Measurements from ENCODE around the gene TSPAN14. TPM values are rescaled to one million over a fixed set of nuclear protein-coding genes. Genes with fewer than 3 reads are reported as not detected.
"Not testable (repeated sequence)": the region's sequence is repeated elsewhere in the genome, so short reads cannot be mapped to it uniquely, and the experiment has no call there.

Gene TSPAN14
- polyA plus RNA-seq, 3 donors: 123 to 160 (median 146) TPM

- DNase-seq: no peak
- peaks cover 86% of the 10 kb centered on the region for H4K20me1 ChIP-seq (ENCODE audit: insufficient read depth, low read length)
- Mint-ChIP-seq H3K27ac (peak overlapping the region in 5 of 7 donors; percentile 20 to 71 (median 54)), H3K4me1 (peaks cover 73% of the 10 kb centered on the region), H3K27me3 (ENCODE audit: low read depth in 3 of 3) (peaks cover 0 to 5% (median 0%) of the 10 kb centered on the region in 3 donors), H3K36me3 (peaks cover 60 to 81% of the 10 kb centered on the region in 2 donors), H3K9me3 (peaks cover 0 to 6% (median 0%) of the 10 kb centered on the region in 7 donors), H3K4me3 (no peak overlapping the region)
- no peak overlapping the region for H3K4me3 ChIP-seq (replicated peaks in 1 of 3; ENCODE audit: low read depth in 2 of 3, low read length in 3 of 3)
- no peak for TF ChIP-seq CTCF (IDR thresholded peaks at IDR 0.05)
- H3K4me1 ChIP-seq (ENCODE audit: control insufficient read depth in 1 of 2, insufficient read depth in 2 of 2, low read length in 2 of 2): peaks cover 25 to 37% of the 10 kb centered on the region in 2 donors
- no peaks in the 10 kb centered on the region for H3K9me3 ChIP-seq (replicated peaks in 1 of 2; ENCODE audit: control insufficient read depth in 1 of 2, insufficient read depth in 1 of 2, low read length in 2 of 2)
- WGBS (ENCODE audit: insufficient coverage): 100% methylated on average over 1 of the region's 1 CpG
- H3K27ac ChIP-seq (ENCODE audit: low read depth in 1 of 2, low read length in 2 of 2): peak overlapping the region in 1 of 2 donors; percentile 78
- no peak overlapping the region for H3K4me2 ChIP-seq (replicated peaks; ENCODE audit: extremely low read depth, low read length, poor library complexity, severe bottlenecking)
- H2AFZ ChIP-seq (ENCODE audit: insufficient read depth, low read depth, low read length, poor library complexity, severe bottlenecking): no peak overlapping the region
- no peaks in the 10 kb centered on the region for H3K27me3 ChIP-seq (ENCODE audit: control insufficient read depth in 2 of 2, insufficient read depth in 2 of 2, low read length in 2 of 2)
- peaks cover 12 to 42% of the 10 kb centered on the region in 2 donors for H3K36me3 ChIP-seq (replicated peaks in 1 of 2; ENCODE audit: control insufficient read depth in 1 of 2, insufficient read depth in 2 of 2, low read length in 2 of 2)
- H3K9ac ChIP-seq (ENCODE audit: insufficient read depth, low read length, poor library complexity, severe bottlenecking): no peak overlapping the region
- H3K79me2 ChIP-seq (ENCODE audit: insufficient read depth, low read length): peaks cover 88% of the 10 kb centered on the region
- intact Hi-C loops (cut with micrococcal nuclease): loop anchor here in 1 of 2 donors (1.0 kb wide), 1 partner anchor 29 kb away; no protein-coding TSS in a partner anchor
These were observed 22.6 kb downstream of the TSPAN14 start for GRCh38 chr10:80476685-80477084.

GRCh38 chr10:80477813-80478212 is 23.7 kb downstream of the TSPAN14 start:
- no peak overlapping the region for H3K4me2 ChIP-seq (replicated peaks; ENCODE audit: extremely low read depth, low read length, poor library complexity, severe bottlenecking)
- peaks cover 86% of the 10 kb centered on the region for H4K20me1 ChIP-seq (ENCODE audit: insufficient read depth, low read length)
- Mint-ChIP-seq H3K27ac (peak overlapping the region in 5 of 7 donors; percentile 20 to 64 (median 51)), H3K27me3 (ENCODE audit: low read depth in 3 of 3) (no peaks in the 10 kb centered on the region), H3K36me3 (peaks cover 52 to 78% of the 10 kb centered on the region in 2 donors), H3K9me3 (peaks cover 0 to 6% (median 0%) of the 10 kb centered on the region in 7 donors), H3K4me1 (peaks cover 69% of the 10 kb centered on the region), H3K4me3 (no peak overlapping the region)
- no peaks in the 10 kb centered on the region for H3K9me3 ChIP-seq (replicated peaks in 1 of 2; ENCODE audit: control insufficient read depth in 1 of 2, insufficient read depth in 1 of 2, low read length in 2 of 2)
- H3K79me2 ChIP-seq (ENCODE audit: insufficient read depth, low read length): peaks cover 88% of the 10 kb centered on the region
- intact Hi-C loops (cut with micrococcal nuclease): loop anchor here in 1 of 2 donors (1.0 kb wide), 1 partner anchor 31 kb away; no protein-coding TSS in a partner anchor
- no peak overlapping the region for H3K9ac ChIP-seq (ENCODE audit: insufficient read depth, low read length, poor library complexity, severe bottlenecking)
- no peak overlapping the region for H2AFZ ChIP-seq (ENCODE audit: insufficient read depth, low read depth, low read length, poor library complexity, severe bottlenecking)
- DNase-seq: peak in 2 of 3 donors; percentile 64 to 88
- peak overlapping the region in 1 of 2 donors; percentile 78 for H3K27ac ChIP-seq (ENCODE audit: low read depth in 1 of 2, low read length in 2 of 2)
- TF ChIP-seq CTCF (IDR thresholded peaks at IDR 0.05): no peak
- no peaks in the 10 kb centered on the region for H3K27me3 ChIP-seq (ENCODE audit: control insufficient read depth in 2 of 2, insufficient read depth in 2 of 2, low read length in 2 of 2)
- peaks cover 9 to 32% of the 10 kb centered on the region in 2 donors for H3K36me3 ChIP-seq (replicated peaks in 1 of 2; ENCODE audit: control insufficient read depth in 1 of 2, insufficient read depth in 2 of 2, low read length in 2 of 2)
- WGBS (ENCODE audit: insufficient coverage): no CpG with 5 or more reads among the region's 2 CpGs
- peaks cover 25 to 47% of the 10 kb centered on the region in 2 donors for H3K4me1 ChIP-seq (ENCODE audit: control insufficient read depth in 1 of 2, insufficient read depth in 2 of 2, low read length in 2 of 2)
- no peak overlapping the region for H3K4me3 ChIP-seq (replicated peaks in 1 of 3; ENCODE audit: low read depth in 2 of 3, low read length in 3 of 3)

- H3K9me3 ChIP-seq (replicated peaks in 1 of 2; ENCODE audit: control insufficient read depth in 1 of 2, insufficient read depth in 1 of 2, low read length in 2 of 2); H3K27ac ChIP-seq (ENCODE audit: low read depth in 1 of 2, low read length in 2 of 2); H3K4me2 ChIP-seq (replicated peaks; ENCODE audit: extremely low read depth, low read length, poor library complexity, severe bottlenecking); H3K9ac ChIP-seq (ENCODE audit: insufficient read depth, low read length, poor library complexity, severe bottlenecking); H3K27me3 Mint-ChIP-seq (ENCODE audit: low read depth in 3 of 3); DNase-seq; H3K27me3 ChIP-seq (ENCODE audit: control insufficient read depth in 2 of 2, insufficient read depth in 2 of 2, low read length in 2 of 2); H3K4me3 ChIP-seq (replicated peaks in 1 of 3; ENCODE audit: low read depth in 2 of 3, low read length in 3 of 3); intact Hi-C loops (cut with micrococcal nuclease); H3K4me3 Mint-ChIP-seq; H3K9me3 Mint-ChIP-seq; H2AFZ ChIP-seq (ENCODE audit: insufficient read depth, low read depth, low read length, poor library complexity, severe bottlenecking): not testable (repeated sequence)
- peak overlapping the region in 4 of 7 donors; percentile 43 to 71 (median 50) for H3K27ac Mint-ChIP-seq
- H3K36me3 Mint-ChIP-seq: peaks cover 43 to 71% of the 10 kb centered on the region in 2 donors
- Histone ChIP-seq H3K36me3 (replicated peaks in 1 of 2; ENCODE audit: control insufficient read depth in 1 of 2, insufficient read depth in 2 of 2, low read length in 2 of 2) (peaks cover 2 to 32% of the 10 kb centered on the region in 2 donors), H3K4me1 (ENCODE audit: control insufficient read depth in 1 of 2, insufficient read depth in 2 of 2, low read length in 2 of 2) (peaks cover 33 to 53% of the 10 kb centered on the region in 2 donors), H4K20me1 (ENCODE audit: insufficient read depth, low read length) (peaks cover 85% of the 10 kb centered on the region), H3K79me2 (ENCODE audit: insufficient read depth, low read length) (peaks cover 88% of the 10 kb centered on the region)
- no CpG with 5 or more reads among the region's 6 CpGs for WGBS (ENCODE audit: insufficient coverage)
- H3K4me1 Mint-ChIP-seq: peaks cover 70% of the 10 kb centered on the region
These were observed 26.3 kb downstream of the TSPAN14 start for GRCh38 chr10:80480373-80480772.

All from CD14-positive monocyte (primary cell).